Stimulated activated CD8-positive, alpha-beta memory T cell treated with anti-CD3 and anti-CD28 coated beads, Interleukin-7, amount 100 ng/mL, for 24 hours (primary cell): ENCODE results near the gene WNT4.

ENCODE experiments used
- DNase-seq: peaks from one replicate; pipeline ENCODE4 v3.0.0-alpha.2; 2020; ENCODE audit warnings: low read depth

Gene WNT4

GRCh38 chr1:22163564-22163963 lies 20.7 kb upstream of the WNT4 start:
- no peak for DNase-seq

GRCh38 chr1:22163137-22163536 lies 20.2 kb upstream of the WNT4 start:
- no peak for DNase-seq

- DNase-seq: no peak
These were observed 17.0 kb upstream of the WNT4 start for GRCh38 chr1:22159891-22160290.

GRCh38 chr1:22158654-22159053 lies 15.8 kb upstream of the WNT4 start:
- no peak for DNase-seq

- no peak for DNase-seq
These were observed 14.6 kb upstream of the WNT4 start for GRCh38 chr1:22157359-22157966.

GRCh38 chr1:22155517-22155916 lies 12.6 kb upstream of the WNT4 start:
- no peak for DNase-seq

GRCh38 chr1:22154626-22155025 lies 11.7 kb upstream of the WNT4 start:
- DNase-seq: no peak

GRCh38 chr1:22153660-22154437 lies 11.0 kb upstream of the WNT4 start:
- no peak for DNase-seq

GRCh38 chr1:22150923-22151322 lies 8.0 kb upstream of the WNT4 start:
- DNase-seq: no peak

- DNase-seq: no peak
These were observed 407 bp downstream of the WNT4 start for GRCh38 chr1:22142315-22143064.

- no peak for DNase-seq
These were observed 1.2 kb downstream of the WNT4 start for GRCh38 chr1:22141554-22142314.

GRCh38 chr1:22140694-22141093 lies 2.2 kb downstream of the WNT4 start:
- no peak for DNase-seq

GRCh38 chr1:22139817-22140216 lies 3.1 kb downstream of the WNT4 start:
- no peak for DNase-seq

- DNase-seq: no peak
These were observed 3.8 kb downstream of the WNT4 start for GRCh38 chr1:22139066-22139594.

GRCh38 chr1:22137004-22137720 lies 5.7 kb downstream of the WNT4 start:
- DNase-seq: no peak

GRCh38 chr1:22133931-22134324 lies 9.0 kb downstream of the WNT4 start:
- DNase-seq: no peak

GRCh38 chr1:22133247-22133930 lies 9.5 kb downstream of the WNT4 start:
- no peak for DNase-seq

GRCh38 chr1:22132517-22133235 lies 10.2 kb downstream of the WNT4 start:
- DNase-seq: no peak

GRCh38 chr1:22131875-22132486 lies 10.9 kb downstream of the WNT4 start:
- no peak for DNase-seq

- DNase-seq: no peak
These were observed 11.8 kb downstream of the WNT4 start for GRCh38 chr1:22131062-22131461.
